Adipocyte (in vitro differentiated cells): ENCODE measurements around the gene PCDHGC5.

ENCODE experiments used
- DNase-seq: peaks from one replicate; pipeline ENCODE4 v3.0.0-alpha.2; 2015; ENCODE audit warnings: low read depth
- H3K27me3 ChIP-seq: replicated peaks from 2 replicates; pipeline ENCODE4 v1.7.0; 2013; ENCODE audit warnings: mild to moderate bottlenecking, low read length, moderate library complexity; ENCODE audit not compliant: control insufficient read depth, insufficient read depth
- H3K36me3 ChIP-seq: 2 replicates; pipeline ENCODE4 v1.7.0; 2013; ENCODE audit warnings: low read length, mild to moderate bottlenecking, moderate library complexity; ENCODE audit not compliant: control insufficient read depth, insufficient read depth, severe bottlenecking
- H3K4me1 ChIP-seq: 2 replicates; pipeline ENCODE4 v1.7.0; 2013; ENCODE audit warnings: mild to moderate bottlenecking, low read length, moderate library complexity; ENCODE audit not compliant: control insufficient read depth, insufficient read depth
- H3K4me3 ChIP-seq: 2 replicates; pipeline ENCODE4 v1.7.0; 2013; ENCODE audit warnings: mild to moderate bottlenecking, low read length, moderate library complexity
- H3K9ac ChIP-seq: 2 replicates; pipeline ENCODE4 v1.7.0; 2013; ENCODE audit warnings: mild to moderate bottlenecking, low read length, moderate library complexity
- H3K9me3 ChIP-seq: 2 replicates; pipeline ENCODE4 v1.7.0; 2013; ENCODE audit warnings: mild to moderate bottlenecking, low read length, moderate library complexity; ENCODE audit not compliant: control insufficient read depth

Gene PCDHGC5

GRCh38 chr5:141525653-141526052 is 36.8 kb downstream of the PCDHGC5 start:
- Histone ChIP-seq H3K9ac (peak overlapping the region; percentile 61), H3K27me3 (no peaks in the 10 kb centered on the region), H3K4me1 (peaks cover 63% of the 10 kb centered on the region), H3K36me3 (no peaks in the 10 kb centered on the region), H3K4me3 (peak overlapping the region; percentile 36), H3K9me3 (no peaks in the 10 kb centered on the region)
- no peak for DNase-seq

- Histone ChIP-seq H3K4me3 (no peak overlapping the region), H3K9ac (peak overlapping the region; percentile 32), H3K36me3 (no peaks in the 10 kb centered on the region), H3K4me1 (peaks cover 46% of the 10 kb centered on the region), H3K27me3 (no peaks in the 10 kb centered on the region), H3K9me3 (no peaks in the 10 kb centered on the region)
- DNase-seq, result no peak
Measured at GRCh38 chr5:141527426-141527825, 38.5 kb downstream of the PCDHGC5 start.

- H3K36me3 ChIP-seq, result peaks cover 4% of the 10 kb centered on the region
- H3K4me1 ChIP-seq, result peaks cover 43% of the 10 kb centered on the region
- peak overlapping the region; percentile 55 for H3K9ac ChIP-seq
- no peak for DNase-seq
- no peaks in the 10 kb centered on the region for H3K9me3 ChIP-seq
- no peak overlapping the region for H3K4me3 ChIP-seq
- H3K27me3 ChIP-seq, result no peaks in the 10 kb centered on the region
Measured at GRCh38 chr5:141528291-141528984, 39.6 kb downstream of the PCDHGC5 start.

- Histone ChIP-seq H3K4me1 (peaks cover 40% of the 10 kb centered on the region), H3K36me3 (peaks cover 6% of the 10 kb centered on the region), H3K27me3 (no peaks in the 10 kb centered on the region), H3K9me3 (no peaks in the 10 kb centered on the region), H3K9ac (peak overlapping the region; percentile 55), H3K4me3 (no peak overlapping the region)
- peak; percentile 59 for DNase-seq
Measured at GRCh38 chr5:141529002-141529401, 40.1 kb downstream of the PCDHGC5 start.

GRCh38 chr5:141529873-141530272 is 41.0 kb downstream of the PCDHGC5 start:
- DNase-seq, result no peak
- Histone ChIP-seq H3K4me1 (peaks cover 32% of the 10 kb centered on the region), H3K36me3 (peaks cover 6% of the 10 kb centered on the region), H3K9ac (no peak overlapping the region), H3K4me3 (no peak overlapping the region), H3K27me3 (no peaks in the 10 kb centered on the region), H3K9me3 (no peaks in the 10 kb centered on the region)

- Histone ChIP-seq H3K9me3 (no peaks in the 10 kb centered on the region), H3K4me3 (no peak overlapping the region), H3K9ac (no peak overlapping the region), H3K27me3 (no peaks in the 10 kb centered on the region), H3K4me1 (peaks cover 18% of the 10 kb centered on the region), H3K36me3 (peaks cover 6% of the 10 kb centered on the region)
- no peak for DNase-seq
Measured at GRCh38 chr5:141532726-141533125, 43.8 kb downstream of the PCDHGC5 start.

GRCh38 chr5:141533897-141534296 is 45.0 kb downstream of the PCDHGC5 start:
- no peaks in the 10 kb centered on the region for H3K9me3 ChIP-seq
- no peak for DNase-seq
- H3K27me3 ChIP-seq, result no peaks in the 10 kb centered on the region
- peaks cover 6% of the 10 kb centered on the region for H3K36me3 ChIP-seq
- peaks cover 7% of the 10 kb centered on the region for H3K4me1 ChIP-seq
- H3K4me3 ChIP-seq, result no peak overlapping the region
- no peak overlapping the region for H3K9ac ChIP-seq

- Histone ChIP-seq H3K36me3 (peaks cover 6% of the 10 kb centered on the region), H3K9me3 (no peaks in the 10 kb centered on the region), H3K27me3 (no peaks in the 10 kb centered on the region), H3K4me3 (no peak overlapping the region), H3K9ac (no peak overlapping the region), H3K4me1 (no peaks in the 10 kb centered on the region)
- no peak for DNase-seq
Measured at GRCh38 chr5:141534492-141535213, 45.8 kb downstream of the PCDHGC5 start.
